PFSK-1 (cell line): ENCODE results near the gene SLC29A2. TPM values are rescaled to one million over a fixed set of nuclear protein-coding genes. Genes with fewer than 3 reads are reported as not detected.

ENCODE experiments used
- FOXP2 ChIP-seq: optimal IDR thresholded peaks from 2 replicates; pipeline ENCODE3; 2011; ENCODE audit warnings: borderline replicate concordance, control low read depth, inconsistent platforms; ENCODE audit not compliant: insufficient read depth; ENCODE audit errors: extremely low read length, extremely low read depth
- POLR2AphosphoS5 ChIP-seq: IDR thresholded peaks from 2 replicates; pipeline ENCODE4 v1.6.1; 2012; ENCODE audit warnings: low read depth, mild to moderate bottlenecking, control low read depth, low read length, moderate library complexity
- REST ChIP-seq, 2 experiments: IDR thresholded peaks; 2 replicates each; pipeline versions ENCODE4 v1.6.1 to v1.8.0; 2011 to 2012; ENCODE audit warnings: low read depth in 2 of 2, low read length in 2 of 2, control low read depth in 1 of 2, inconsistent platforms in 1 of 2, mild to moderate bottlenecking in 1 of 2, moderate library complexity in 1 of 2; ENCODE audit not compliant: insufficient read depth in 1 of 2
- SIN3A ChIP-seq: IDR thresholded peaks from 2 replicates; pipeline ENCODE4 v1.6.1; 2012; ENCODE audit warnings: mild to moderate bottlenecking, low read length, moderate library complexity, borderline replicate concordance; ENCODE audit not compliant: insufficient read depth
- TAF1 ChIP-seq: IDR thresholded peaks from 2 replicates; pipeline ENCODE4 v1.6.1; 2012; ENCODE audit warnings: low read length, control low read depth, borderline replicate concordance; ENCODE audit not compliant: insufficient read depth
- polyA plus RNA-seq: library from polyadenylated mRNA; unstranded; fragments of >200 nt; gene quantifications from one replicate; pipeline ENCODE4 v1.2.1, GENCODE V29; 2012; ENCODE audit warnings: low read depth, missing spikeins; ENCODE audit not compliant: insufficient read length

SLC29A2 gene
- 15.0 TPM for polyA plus RNA-seq

- TF ChIP-seq TAF1 (no peak), POLR2AphosphoS5 (peak; percentile 28; the same call in 1 of the 2 replicates), SIN3A (no peak)
Measured at GRCh38 chr11:66371627-66372415, at the start of gene SLC29A2. TSS of gene SLC29A2 (minus strand) at chr11:66371760. CDS start at chr11:66371591, 169 bp downstream.

GRCh38 chr11:66420671-66421476 lies 49.3 kb upstream of the SLC29A2 start, which contains the start of gene NPAS4:
TSS of gene NPAS4 (plus strand) at chr11:66421035. CDS start at chr11:66421180, 145 bp downstream.
- no peak for TF ChIP-seq REST (IDR thresholded peaks at IDR 0.05; ENCODE audit: insufficient read depth in 1 of 2, low read depth in 2 of 2, low read length in 2 of 2)
- TF ChIP-seq FOXP2, result no peak
- no peak for TF ChIP-seq POLR2AphosphoS5
- no peak for TF ChIP-seq SIN3A
- TF ChIP-seq TAF1, result no peak

GRCh38 chr11:66419825-66420224 lies 48.3 kb upstream of the SLC29A2 start:
- TF ChIP-seq POLR2AphosphoS5 (no peak), REST (IDR thresholded peaks at IDR 0.05; ENCODE audit: insufficient read depth in 1 of 2, low read depth in 2 of 2, low read length in 2 of 2) (peak in 1 of 2 experiments; percentile 25; a peak in 1 of 4 replicates)

- TF ChIP-seq SIN3A, result no peak
- TF ChIP-seq REST (IDR thresholded peaks at IDR 0.05; ENCODE audit: insufficient read depth in 1 of 2, low read depth in 2 of 2, low read length in 2 of 2), result no peak
- TF ChIP-seq FOXP2, result no peak
- no peak for TF ChIP-seq POLR2AphosphoS5
- TF ChIP-seq TAF1, result no peak
Measured at GRCh38 chr11:66418986-66419308, 47.4 kb upstream of the SLC29A2 start.

GRCh38 chr11:66418168-66418985 lies 46.8 kb upstream of the SLC29A2 start:
- TF ChIP-seq TAF1 (no peak), REST (IDR thresholded peaks at IDR 0.05; ENCODE audit: insufficient read depth in 1 of 2, low read depth in 2 of 2, low read length in 2 of 2) (peak; percentile 98 to 99)
